Lower lobe of right lung (tissue), 2 donors: Measurements from ENCODE around the gene SMAD5. TPM values are rescaled to one million over a fixed set of nuclear protein-coding genes. Genes with fewer than 3 reads are reported as not detected.

Source experiments
- ATAC-seq, 2 donors: fragments of 200-7000 bp; cut with Tn5 transposase; one replicate each; pipeline ENCODE4 v1.9.1; 2020 to 2022; ENCODE audit warnings: mild to moderate bottlenecking in 2 of 2, moderate library complexity in 2 of 2
- DNase-seq: peaks from one replicate; pipeline ENCODE4 v3.0.0-alpha.2; 2020
- H3K27ac ChIP-seq: fragments of 200-600 bp; one replicate; pipeline ENCODE4 v1.8.0; 2022
- H3K27me3 ChIP-seq: fragments of 200-600 bp; one replicate; pipeline ENCODE4 v1.8.0; 2022; ENCODE audit warnings: low read depth
- H3K36me3 ChIP-seq: fragments of 200-600 bp; one replicate; pipeline ENCODE4 v1.8.0; 2022; ENCODE audit warnings: mild to moderate bottlenecking
- H3K4me1 ChIP-seq: fragments of 200-600 bp; one replicate; pipeline ENCODE4 v1.8.0; 2022
- H3K4me3 ChIP-seq: fragments of 200-600 bp; one replicate; pipeline ENCODE4 v1.8.0; 2022; ENCODE audit warnings: mild to moderate bottlenecking
- H3K9me3 ChIP-seq: fragments of 200-600 bp; one replicate; pipeline ENCODE4 v1.8.0; 2022
- intact Hi-C: fragments of 100-400 bp; cut with DNase I; formaldehyde crosslinking; loops from one replicate; pipeline ENCODE4 v1.11.0; 2022
- total RNA-seq: library from RNA; stranded (reverse); fragmentation: NEBNext Ultra II Directional; extraction: Animal tissue kit (Norgen Biotek cat#: 25700); gene quantifications from one replicate; pipeline ENCODE4 v1.2.1, GENCODE V29; 2021
- TF ChIP-seq, protein P1 (sequence below): fragments of 200-600 bp; IDR thresholded peaks from one replicate; pipeline ENCODE4 v1.8.0; 2022; ENCODE audit warnings: antibody characterized with exemption, mild to moderate bottlenecking
- donor health status: DM: no; HTN: yes; CAD: no; lungs with severe emphysema.

Gene SMAD5
- total RNA-seq, 1 donor from 2014 or later = 61.9 TPM

DNA sequence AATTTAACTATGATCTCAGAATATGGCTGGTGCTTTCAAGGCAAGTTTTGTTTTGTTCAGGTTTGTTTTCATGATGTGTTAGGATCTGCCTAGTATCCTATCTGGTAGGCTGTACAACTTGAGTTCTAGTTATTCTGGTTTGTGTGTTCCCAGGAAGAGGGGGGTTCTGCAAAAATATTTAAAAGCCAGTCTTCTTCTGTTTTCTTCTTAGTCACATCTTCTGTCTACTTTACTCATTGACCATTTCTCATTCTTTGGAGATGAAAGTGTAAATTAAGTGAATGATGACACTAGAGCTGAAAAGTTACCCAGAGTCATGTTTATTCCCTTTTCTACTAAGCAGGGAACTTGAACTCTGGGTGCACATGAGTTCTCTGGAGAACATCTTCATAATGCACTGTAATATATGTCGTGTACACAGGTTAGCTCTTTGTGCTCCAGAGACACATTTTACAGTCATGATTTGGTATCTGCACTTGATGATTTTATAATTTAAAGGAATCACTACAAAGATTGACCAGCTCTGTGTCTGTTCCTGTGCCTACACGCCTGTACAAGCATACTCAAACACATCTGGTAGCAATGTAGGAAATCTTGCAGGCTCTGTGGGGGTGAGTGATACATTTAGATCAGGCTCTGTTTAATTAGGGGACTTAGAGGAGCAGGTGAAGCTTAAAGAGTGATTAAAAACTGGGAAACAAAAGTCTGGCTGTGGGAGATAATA is 5.0 kb downstream of the SMAD5 start:
- intact Hi-C loops = no loop called here
- TF ChIP-seq, protein P1, sequence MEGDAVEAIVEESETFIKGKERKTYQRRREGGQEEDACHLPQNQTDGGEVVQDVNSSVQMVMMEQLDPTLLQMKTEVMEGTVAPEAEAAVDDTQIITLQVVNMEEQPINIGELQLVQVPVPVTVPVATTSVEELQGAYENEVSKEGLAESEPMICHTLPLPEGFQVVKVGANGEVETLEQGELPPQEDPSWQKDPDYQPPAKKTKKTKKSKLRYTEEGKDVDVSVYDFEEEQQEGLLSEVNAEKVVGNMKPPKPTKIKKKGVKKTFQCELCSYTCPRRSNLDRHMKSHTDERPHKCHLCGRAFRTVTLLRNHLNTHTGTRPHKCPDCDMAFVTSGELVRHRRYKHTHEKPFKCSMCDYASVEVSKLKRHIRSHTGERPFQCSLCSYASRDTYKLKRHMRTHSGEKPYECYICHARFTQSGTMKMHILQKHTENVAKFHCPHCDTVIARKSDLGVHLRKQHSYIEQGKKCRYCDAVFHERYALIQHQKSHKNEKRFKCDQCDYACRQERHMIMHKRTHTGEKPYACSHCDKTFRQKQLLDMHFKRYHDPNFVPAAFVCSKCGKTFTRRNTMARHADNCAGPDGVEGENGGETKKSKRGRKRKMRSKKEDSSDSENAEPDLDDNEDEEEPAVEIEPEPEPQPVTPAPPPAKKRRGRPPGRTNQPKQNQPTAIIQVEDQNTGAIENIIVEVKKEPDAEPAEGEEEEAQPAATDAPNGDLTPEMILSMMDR = no peak
- H3K9me3 ChIP-seq = no peaks in the 10 kb centered on the region
- H3K36me3 ChIP-seq = no peaks in the 10 kb centered on the region
- peaks cover 48% of the 10 kb centered on the region for H3K4me1 ChIP-seq
- H3K27ac ChIP-seq = no peak overlapping the region
- ATAC-seq (no peak), DNase-seq (no peak)
- no peaks in the 10 kb centered on the region for H3K27me3 ChIP-seq
- H3K4me3 ChIP-seq = no peak overlapping the region

DNA sequence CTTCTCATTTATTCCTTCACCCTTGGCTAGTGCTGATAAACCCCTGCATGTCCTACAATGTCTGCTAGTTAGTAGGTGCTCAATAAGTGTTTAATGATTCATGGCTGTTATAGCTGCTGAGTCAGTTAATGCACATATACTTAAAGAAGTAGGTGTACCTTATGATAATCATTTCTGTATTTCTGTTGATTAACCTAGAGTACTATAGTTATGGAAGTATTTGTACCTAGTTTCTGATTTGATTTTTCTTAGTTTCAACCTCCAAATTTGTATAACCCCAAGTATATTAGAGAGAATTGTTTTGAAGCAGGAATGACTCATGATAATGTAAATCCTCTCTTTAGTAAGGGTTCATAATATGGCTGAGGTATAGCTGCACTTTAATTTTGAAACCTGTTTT is 8.9 kb downstream of the SMAD5 start:
- Histone ChIP-seq H3K9me3 (no peaks in the 10 kb centered on the region), H3K27me3 (no peaks in the 10 kb centered on the region), H3K27ac (no peak overlapping the region), H3K4me1 (peaks cover 32% of the 10 kb centered on the region), H3K4me3 (no peak overlapping the region), H3K36me3 (no peaks in the 10 kb centered on the region)
- intact Hi-C loops = no loop called here
- ATAC-seq (no peak), DNase-seq (no peak)
- TF ChIP-seq, protein P1 = no peak

GRCh38 chr5:136143312-136143711 is 10.7 kb downstream of the SMAD5 start:
- H3K27me3 ChIP-seq = no peaks in the 10 kb centered on the region
- no peaks in the 10 kb centered on the region for H3K36me3 ChIP-seq
- TF ChIP-seq, protein P1 = no peak
- peaks cover 30% of the 10 kb centered on the region for H3K4me1 ChIP-seq
- intact Hi-C loops = no loop called here
- H3K27ac ChIP-seq = no peak overlapping the region
- DNase-seq = no peak
- H3K9me3 ChIP-seq = no peaks in the 10 kb centered on the region
- H3K4me3 ChIP-seq = no peak overlapping the region
- no peak for ATAC-seq

DNA sequence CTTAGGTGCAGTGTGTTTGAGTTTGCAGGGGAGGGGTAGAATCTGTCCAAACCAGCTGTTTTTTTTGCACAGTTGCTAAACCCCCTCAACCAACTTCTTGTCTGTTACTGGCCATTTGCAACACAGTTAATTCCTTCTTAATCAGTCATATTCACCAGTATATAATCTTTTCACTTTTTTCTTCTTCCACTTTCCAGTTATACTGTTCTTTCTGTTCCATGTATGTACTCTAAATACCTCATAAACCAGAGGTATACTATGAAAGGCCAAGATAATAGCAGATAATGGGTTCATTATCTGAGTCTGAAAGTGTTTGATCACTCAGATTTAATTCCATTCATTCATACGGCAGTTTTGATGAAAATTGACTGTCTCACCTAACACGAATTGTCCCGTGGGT is 11.1 kb downstream of the SMAD5 start:
- DNase-seq (no peak), ATAC-seq (no peak)
- no peaks in the 10 kb centered on the region for H3K9me3 ChIP-seq
- no peaks in the 10 kb centered on the region for H3K27me3 ChIP-seq
- TF ChIP-seq, protein P1 = no peak
- no peaks in the 10 kb centered on the region for H3K36me3 ChIP-seq
- H3K27ac ChIP-seq = no peak overlapping the region
- peaks cover 30% of the 10 kb centered on the region for H3K4me1 ChIP-seq
- no peak overlapping the region for H3K4me3 ChIP-seq
- intact Hi-C loops = no loop called here

DNA sequence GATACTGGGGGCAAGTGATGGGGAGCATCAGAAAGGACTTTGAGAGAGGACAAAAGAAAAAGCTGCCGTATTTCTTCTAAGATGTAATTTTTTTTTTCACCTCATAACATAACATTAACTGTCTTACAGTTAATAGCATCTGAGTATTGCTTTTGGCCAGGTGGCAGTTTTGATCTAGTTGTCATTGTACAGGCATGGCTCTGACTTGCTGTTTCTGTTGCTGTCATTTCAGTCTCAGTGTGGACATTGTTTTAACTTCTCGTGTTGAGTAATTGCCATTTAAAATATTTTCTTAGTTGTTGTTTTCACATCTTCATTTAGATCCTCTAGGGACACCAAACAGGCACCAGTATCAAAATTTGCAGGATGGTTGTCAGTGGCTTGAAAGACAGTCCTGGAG is 12.4 kb downstream of the SMAD5 start:
- intact Hi-C loops = no loop called here
- Histone ChIP-seq H3K27ac (no peak overlapping the region), H3K4me3 (no peak overlapping the region), H3K36me3 (no peaks in the 10 kb centered on the region), H3K9me3 (no peaks in the 10 kb centered on the region), H3K4me1 (peaks cover 39% of the 10 kb centered on the region), H3K27me3 (no peaks in the 10 kb centered on the region)
- DNase-seq (no peak), ATAC-seq (no peak)
- TF ChIP-seq, protein P1 = no peak
